IPS-18c (cell line): ENCODE results near the gene UQCC2.

Experiments used
- H3K4me3 ChIP-seq: 2 replicates; pipeline ENCODE4 v1.7.0; 2013; ENCODE audit warnings: low read depth, mild to moderate bottlenecking, low read length, moderate library complexity; ENCODE audit not compliant: insufficient read depth
- H3K9me3 ChIP-seq: one replicate; pipeline ENCODE4 v1.6.1; 2013; ENCODE audit warnings: mild to moderate bottlenecking, low read length, moderate library complexity; ENCODE audit not compliant: control insufficient read depth, insufficient read depth

UQCC2 gene

GRCh38 chr6:33677143-33677660 is 34.3 kb downstream of the UQCC2 start:
- Histone ChIP-seq H3K9me3 (no peaks in the 10 kb centered on the region), H3K4me3 (no peak overlapping the region)

- no peaks in the 10 kb centered on the region for H3K9me3 ChIP-seq
These were observed 34.9 kb downstream of the UQCC2 start for GRCh38 chr6:33676416-33677142.

GRCh38 chr6:33675968-33676367 is 35.5 kb downstream of the UQCC2 start:
- Histone ChIP-seq H3K9me3 (no peaks in the 10 kb centered on the region), H3K4me3 (no peak overlapping the region)

More at GRCh38 chr6:33676416-33677142, 34.9 kb downstream of the UQCC2 start:
- H3K4me3 ChIP-seq = no peak overlapping the region

- no peak overlapping the region for H3K4me3 ChIP-seq
- H3K9me3 ChIP-seq = no peaks in the 10 kb centered on the region
These were observed 37.6 kb downstream of the UQCC2 start for GRCh38 chr6:33673851-33674250.

- H3K4me3 ChIP-seq = no peak overlapping the region
- peaks cover 2% of the 10 kb centered on the region for H3K9me3 ChIP-seq
These were observed 38.7 kb downstream of the UQCC2 start for GRCh38 chr6:33672808-33673207.

- H3K4me3 ChIP-seq = no peak overlapping the region
- peaks cover 2% of the 10 kb centered on the region for H3K9me3 ChIP-seq
These were observed 39.8 kb downstream of the UQCC2 start for GRCh38 chr6:33671744-33672072.

- H3K4me3 ChIP-seq = no peak overlapping the region
- H3K9me3 ChIP-seq = peaks cover 2% of the 10 kb centered on the region
These were observed 40.3 kb downstream of the UQCC2 start for GRCh38 chr6:33670971-33671743.

GRCh38 chr6:33670086-33670660 is 41.3 kb downstream of the UQCC2 start:
- Histone ChIP-seq H3K4me3 (no peak overlapping the region), H3K9me3 (peaks cover 2% of the 10 kb centered on the region)

GRCh38 chr6:33668914-33669313 is 42.6 kb downstream of the UQCC2 start:
- Histone ChIP-seq H3K4me3 (no peak overlapping the region), H3K9me3 (peaks cover 2% of the 10 kb centered on the region)

GRCh38 chr6:33668328-33668727 is 43.2 kb downstream of the UQCC2 start:
- no peak overlapping the region for H3K4me3 ChIP-seq
- H3K9me3 ChIP-seq = peaks cover 2% of the 10 kb centered on the region

GRCh38 chr6:33667776-33668175 is 43.7 kb downstream of the UQCC2 start:
- H3K9me3 ChIP-seq = peaks cover 2% of the 10 kb centered on the region
- no peak overlapping the region for H3K4me3 ChIP-seq

- H3K9me3 ChIP-seq = peaks cover 2% of the 10 kb centered on the region
- H3K4me3 ChIP-seq = no peak overlapping the region
These were observed 44.4 kb downstream of the UQCC2 start for GRCh38 chr6:33667072-33667471.

GRCh38 chr6:33665957-33666356 is 45.5 kb downstream of the UQCC2 start:
- H3K4me3 ChIP-seq = no peak overlapping the region
- peaks cover 2% of the 10 kb centered on the region for H3K9me3 ChIP-seq

- H3K4me3 ChIP-seq = no peak overlapping the region
- peaks cover 2% of the 10 kb centered on the region for H3K9me3 ChIP-seq
These were observed 46.9 kb downstream of the UQCC2 start for GRCh38 chr6:33664506-33665057.

- no peak overlapping the region for H3K4me3 ChIP-seq
- peaks cover 2% of the 10 kb centered on the region for H3K9me3 ChIP-seq
These were observed 47.6 kb downstream of the UQCC2 start for GRCh38 chr6:33663727-33664449.

GRCh38 chr6:33663028-33663427 is 48.5 kb downstream of the UQCC2 start:
- Histone ChIP-seq H3K9me3 (no peaks in the 10 kb centered on the region), H3K4me3 (no peak overlapping the region)

- no peak overlapping the region for H3K4me3 ChIP-seq
- H3K9me3 ChIP-seq = no peaks in the 10 kb centered on the region
These were observed 49.2 kb downstream of the UQCC2 start for GRCh38 chr6:33662318-33662717.
